NT2/D1 (cell line): ENCODE results near the gene TST.

Experiments used
- DNase-seq: peaks from one replicate; pipeline ENCODE4 v3.0.0-alpha.2; 2011; ENCODE audit warnings: low read depth, low spot score
- H3K27me3 ChIP-seq: 2 replicates; pipeline ENCODE4 v1.6.0; 2011; ENCODE audit warnings: mild to moderate bottlenecking; ENCODE audit not compliant: insufficient read length, insufficient read depth
- H3K36me3 ChIP-seq: 2 replicates; pipeline ENCODE4 v1.6.1; 2011; ENCODE audit warnings: mild to moderate bottlenecking, low read length, mixed read lengths; ENCODE audit not compliant: insufficient read depth, insufficient read length
- H3K4me1 ChIP-seq: 2 replicates; pipeline ENCODE4 v1.5.1; 2011; ENCODE audit not compliant: insufficient read depth, insufficient read length
- H3K4me3 ChIP-seq: 2 replicates; pipeline ENCODE4 v1.5.1; 2011; ENCODE audit warnings: low read depth; ENCODE audit not compliant: insufficient read length
- H3K9ac ChIP-seq: 2 replicates; pipeline ENCODE4 v1.6.0; 2011; ENCODE audit warnings: low read depth; ENCODE audit not compliant: insufficient read length
- H3K9me3 ChIP-seq: 2 replicates; pipeline ENCODE4 v1.5.1; 2011; ENCODE audit warnings: mild to moderate bottlenecking, low read length; ENCODE audit not compliant: insufficient read depth
- SUZ12 ChIP-seq: IDR thresholded peaks from 2 replicates; pipeline ENCODE4 v1.6.1; 2011; ENCODE audit not compliant: insufficient read length, insufficient read depth; ENCODE audit errors: extremely low read depth
- YY1 ChIP-seq: IDR thresholded peaks from 2 replicates; pipeline ENCODE4 v1.6.1; 2011; ENCODE audit not compliant: insufficient read length, insufficient read depth
- ZNF274 ChIP-seq: IDR thresholded peaks from 2 replicates; pipeline ENCODE4 v1.6.1; 2011; ENCODE audit warnings: mild to moderate bottlenecking, low read depth, low read length

Gene TST

DNA sequence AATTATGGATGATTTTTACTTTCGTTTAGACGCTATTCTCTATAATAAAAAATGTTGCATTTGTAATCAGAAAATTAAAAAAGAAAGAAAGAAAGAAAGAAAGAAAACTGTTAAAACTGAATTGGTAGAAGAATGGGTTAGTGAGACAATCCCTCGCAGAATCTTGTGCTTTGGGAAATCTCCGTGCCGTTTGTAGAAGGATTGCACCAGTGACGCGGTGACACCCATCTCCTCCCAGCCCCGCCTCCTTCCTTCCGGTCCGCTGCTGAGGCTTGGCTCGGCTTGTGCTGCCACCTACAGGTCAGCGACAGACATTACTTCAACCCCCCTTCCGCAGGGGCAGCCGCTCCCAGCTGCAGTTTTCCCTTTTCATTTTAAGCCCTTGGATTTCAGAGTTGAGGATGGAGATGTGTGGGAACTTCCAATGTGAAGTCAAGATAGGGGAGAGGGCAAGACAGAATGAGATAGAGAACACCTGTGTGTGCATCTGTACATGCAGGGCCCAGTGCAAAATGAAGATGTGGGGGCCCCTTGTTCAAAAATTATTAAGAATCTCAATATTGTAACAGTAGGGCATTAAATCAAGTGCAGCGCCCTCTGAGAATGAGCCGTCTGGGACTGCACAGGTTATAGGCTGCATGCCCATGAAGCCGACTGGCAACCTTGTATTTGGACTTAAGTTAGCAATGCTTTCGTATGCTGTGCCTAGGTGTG, 41.1 kb downstream of the TST start:
- peak; percentile 61 for DNase-seq
- no peaks in the 10 kb centered on the region for H3K36me3 ChIP-seq
- H3K27me3 ChIP-seq, result no peaks in the 10 kb centered on the region
- H3K9me3 ChIP-seq, result no peaks in the 10 kb centered on the region
- TF ChIP-seq SUZ12 (no peak), ZNF274 (no peak), YY1 (no peak)
- no peak overlapping the region for H3K9ac ChIP-seq
- no peaks in the 10 kb centered on the region for H3K4me1 ChIP-seq
- no peak overlapping the region for H3K4me3 ChIP-seq

DNA sequence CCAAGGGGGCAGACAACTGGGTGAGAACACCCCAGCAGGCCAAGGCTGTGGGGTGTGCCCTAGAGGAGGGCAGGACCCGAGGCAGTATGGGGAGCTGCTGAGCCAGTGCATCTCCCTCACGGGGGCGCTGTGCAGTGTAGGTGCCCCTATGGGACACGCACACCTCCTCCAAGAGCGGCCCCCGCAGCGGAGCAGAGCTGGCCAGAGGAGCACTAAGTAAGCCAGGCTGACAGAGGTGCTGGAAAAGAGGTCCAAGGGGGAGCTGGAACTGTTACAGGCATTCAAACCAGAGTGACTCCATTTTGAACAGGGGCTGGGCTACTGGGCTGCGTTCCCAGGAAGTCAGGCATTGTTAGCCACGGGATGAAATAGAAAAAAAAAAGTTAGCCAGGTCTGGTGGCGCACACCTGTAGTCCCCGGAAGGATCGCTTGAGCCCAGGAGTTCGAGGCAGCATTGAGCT, 41.8 kb downstream of the TST start:
- no peak for DNase-seq
- no peaks in the 10 kb centered on the region for H3K9me3 ChIP-seq
- H3K9ac ChIP-seq, result no peak overlapping the region
- no peaks in the 10 kb centered on the region for H3K36me3 ChIP-seq
- H3K27me3 ChIP-seq, result no peaks in the 10 kb centered on the region
- H3K4me1 ChIP-seq, result no peaks in the 10 kb centered on the region
- TF ChIP-seq SUZ12 (no peak), YY1 (no peak)
- no peak overlapping the region for H3K4me3 ChIP-seq

GRCh38 chr22:36976606-36977005, 42.6 kb downstream of the TST start:
- H3K36me3 ChIP-seq, result no peaks in the 10 kb centered on the region

DNA sequence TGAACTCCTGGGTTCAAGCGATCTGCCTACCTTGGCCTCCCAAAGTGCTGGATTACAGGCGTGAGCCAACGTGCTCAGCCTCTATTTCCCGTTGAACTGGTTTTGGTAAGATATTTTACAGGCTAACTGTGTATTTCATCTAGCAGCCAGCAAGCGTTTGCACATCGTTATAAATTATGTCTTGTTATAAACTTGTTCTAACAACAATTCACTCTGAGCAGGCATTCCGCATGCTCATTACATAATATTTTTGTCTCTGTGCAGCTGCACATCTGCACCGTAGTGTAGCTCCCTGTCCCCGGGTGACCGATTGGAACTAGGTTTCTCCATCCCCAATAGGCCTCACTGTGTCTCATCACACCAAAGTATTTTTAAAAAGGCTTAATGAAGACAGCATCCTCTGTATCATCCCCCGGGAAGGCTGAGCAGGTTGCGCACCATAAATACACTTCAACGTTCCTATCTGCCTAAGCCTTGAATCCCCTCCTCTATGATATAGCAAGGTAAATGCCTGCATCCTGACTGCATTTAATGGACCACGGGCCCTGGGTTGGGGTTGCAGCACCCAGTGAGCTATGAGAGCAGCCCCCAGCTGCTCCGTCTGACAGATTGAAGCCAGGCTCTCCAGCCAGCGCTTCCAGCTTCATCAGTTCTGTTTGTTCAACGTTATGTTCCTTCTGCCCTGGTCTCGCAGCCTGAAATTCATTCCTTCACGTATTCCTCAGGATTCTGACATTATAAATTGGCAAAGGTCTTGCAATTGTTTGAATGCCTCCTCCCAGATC, 47.7 kb downstream of the TST start:
- H3K36me3 ChIP-seq, result no peaks in the 10 kb centered on the region
- no peak overlapping the region for H3K4me3 ChIP-seq
- H3K9me3 ChIP-seq, result no peaks in the 10 kb centered on the region
- no peak overlapping the region for H3K9ac ChIP-seq
- no peak for DNase-seq
- H3K4me1 ChIP-seq, result no peaks in the 10 kb centered on the region
- no peaks in the 10 kb centered on the region for H3K27me3 ChIP-seq
- TF ChIP-seq SUZ12, result no peak
- no peak for TF ChIP-seq ZNF274
- no peak for TF ChIP-seq YY1

More at GRCh38 chr22:36976606-36977005, 42.6 kb downstream of the TST start:
- no peak for DNase-seq
- TF ChIP-seq ZNF274 (no peak), SUZ12 (no peak), YY1 (no peak)
- no peak overlapping the region for H3K9ac ChIP-seq
- H3K27me3 ChIP-seq, result no peaks in the 10 kb centered on the region
- no peaks in the 10 kb centered on the region for H3K4me1 ChIP-seq
- H3K4me3 ChIP-seq, result no peak overlapping the region
- no peaks in the 10 kb centered on the region for H3K9me3 ChIP-seq

- Histone ChIP-seq H3K9me3 (peaks cover 6% of the 10 kb centered on the region; the same call in 1 of the 2 replicates), H3K36me3 (no peaks in the 10 kb centered on the region), H3K9ac (no peak overlapping the region), H3K4me3 (no peak overlapping the region), H3K4me1 (peaks cover 3% of the 10 kb centered on the region), H3K27me3 (no peaks in the 10 kb centered on the region)
- TF ChIP-seq ZNF274 (no peak), SUZ12 (no peak), YY1 (no peak)
- DNase-seq, result no peak
These were observed 50.8 kb downstream of the TST start for GRCh38 chr22:36968249-36968964.

DNA sequence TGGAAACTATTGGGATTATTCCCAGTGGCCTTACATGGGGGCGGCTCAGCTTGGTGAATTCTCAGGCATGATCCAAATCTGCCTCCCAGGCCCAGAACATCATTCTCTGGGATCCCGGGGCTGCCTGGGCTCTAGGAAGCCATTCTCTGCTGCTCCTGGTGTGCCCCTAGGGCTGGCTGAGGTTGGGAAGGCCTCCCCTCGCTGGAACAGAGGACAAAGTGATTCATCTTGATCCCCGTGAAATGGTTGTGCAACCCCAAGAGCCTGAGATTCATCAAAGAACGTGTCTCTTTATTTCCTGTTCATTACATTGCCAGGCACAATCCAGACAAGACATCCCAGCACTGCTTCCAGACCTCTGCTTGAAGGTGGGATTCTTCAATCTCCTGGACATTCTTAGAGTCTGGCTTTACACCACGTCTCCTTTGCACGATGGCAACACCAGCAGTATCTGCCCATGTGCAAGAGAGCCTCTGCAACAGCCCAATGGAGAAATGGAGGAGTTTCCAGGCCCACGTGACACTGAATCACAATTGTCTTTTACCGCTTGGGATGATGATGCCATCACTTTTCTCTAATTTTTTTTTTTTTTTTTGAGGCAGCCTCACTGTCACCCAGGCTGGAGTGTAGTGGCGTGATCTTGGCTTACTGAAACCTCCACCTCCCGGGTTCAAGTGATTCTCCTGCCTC, 52.3 kb downstream of the TST start:
- Histone ChIP-seq H3K9me3 (peaks cover 6% of the 10 kb centered on the region; the same call in 1 of the 2 replicates), H3K36me3 (no peaks in the 10 kb centered on the region), H3K4me1 (peaks cover 3% of the 10 kb centered on the region), H3K4me3 (no peak overlapping the region), H3K27me3 (no peaks in the 10 kb centered on the region), H3K9ac (no peak overlapping the region)
- DNase-seq, result no peak
- TF ChIP-seq YY1, result no peak
- no peak for TF ChIP-seq SUZ12
- TF ChIP-seq ZNF274, result no peak
